HG03342 (cell line): Measurements from ENCODE around the gene FXYD6.

Experiments used
- ATAC-seq: cut with Tn5 transposase; IDR thresholded peaks from one replicate; pipeline ENCODE4 v1.9.1; 2021; ENCODE audit warnings: mild to moderate bottlenecking, moderate library complexity; ENCODE audit not compliant: unreplicated experiment

The FXYD6 gene

DNA sequence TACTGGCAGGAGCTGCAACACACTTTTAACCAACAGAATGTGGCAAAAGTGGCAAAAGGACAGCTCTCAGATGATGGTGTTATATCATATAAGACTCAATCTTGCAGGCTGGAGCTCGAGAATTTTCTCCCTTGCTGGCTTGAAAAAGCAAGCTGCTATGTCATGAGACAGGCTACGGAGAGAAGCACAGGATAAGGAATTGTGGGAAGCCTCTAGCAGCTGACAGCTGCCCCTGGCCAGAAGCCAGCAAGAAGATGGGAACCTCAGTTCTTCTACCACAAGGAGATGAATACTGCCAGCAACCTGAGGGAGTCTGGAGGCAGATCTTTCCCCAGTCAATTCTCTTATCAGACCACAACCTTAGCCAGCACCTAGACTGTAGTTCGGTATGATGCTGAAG is 24.6 kb downstream of the FXYD6 start:
- ATAC-seq: no peak

DNA sequence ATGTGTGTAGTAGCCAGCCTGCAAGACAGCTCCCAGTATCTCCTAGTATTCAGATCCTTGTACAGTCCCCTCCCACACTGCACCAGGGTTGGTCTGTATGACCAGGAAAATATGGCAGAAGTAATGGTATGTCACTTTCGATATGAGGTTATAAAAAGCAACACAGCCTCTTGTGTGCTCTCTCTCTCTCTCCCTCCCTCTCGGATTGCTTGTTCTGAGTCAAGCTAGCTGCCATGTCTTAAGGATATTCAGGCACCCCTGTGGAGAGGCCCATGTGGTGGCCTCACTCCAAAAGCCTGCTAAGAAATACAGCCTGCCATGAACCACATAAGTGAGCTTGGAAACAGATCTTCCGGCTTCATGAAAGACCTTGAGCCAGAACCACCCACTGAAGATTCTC is 25.4 kb downstream of the FXYD6 start:
- ATAC-seq: no peak

DNA sequence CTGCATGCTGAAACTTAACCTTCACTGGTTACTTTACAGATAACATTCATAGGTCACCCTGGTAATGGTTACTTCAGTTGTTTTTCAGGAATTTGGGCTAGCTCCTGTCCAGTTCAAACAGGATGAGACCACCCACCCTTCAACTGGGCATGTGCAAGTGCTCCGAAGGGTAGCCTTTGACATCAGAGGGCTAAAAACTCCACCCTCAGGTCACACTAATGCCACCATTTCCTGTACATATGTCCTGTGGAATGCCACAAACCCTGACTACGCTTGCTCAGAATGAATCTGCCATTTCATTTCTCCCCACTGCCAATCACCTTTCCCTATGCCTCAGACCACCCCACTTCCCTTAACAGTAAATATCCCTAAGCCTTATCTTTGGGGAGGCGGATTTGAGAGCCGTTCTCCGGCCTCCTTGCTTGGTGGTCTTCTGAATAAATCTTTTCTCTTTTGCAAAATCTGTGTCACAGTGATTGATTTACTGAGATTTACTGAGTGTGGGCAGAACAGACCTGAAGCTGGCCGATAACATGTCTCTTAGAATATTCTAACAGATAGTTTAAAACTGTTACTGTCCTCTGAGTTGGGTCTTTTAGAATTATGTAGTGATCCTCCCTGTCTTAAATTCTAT is 26.6 kb downstream of the FXYD6 start:
- no peak for ATAC-seq

DNA sequence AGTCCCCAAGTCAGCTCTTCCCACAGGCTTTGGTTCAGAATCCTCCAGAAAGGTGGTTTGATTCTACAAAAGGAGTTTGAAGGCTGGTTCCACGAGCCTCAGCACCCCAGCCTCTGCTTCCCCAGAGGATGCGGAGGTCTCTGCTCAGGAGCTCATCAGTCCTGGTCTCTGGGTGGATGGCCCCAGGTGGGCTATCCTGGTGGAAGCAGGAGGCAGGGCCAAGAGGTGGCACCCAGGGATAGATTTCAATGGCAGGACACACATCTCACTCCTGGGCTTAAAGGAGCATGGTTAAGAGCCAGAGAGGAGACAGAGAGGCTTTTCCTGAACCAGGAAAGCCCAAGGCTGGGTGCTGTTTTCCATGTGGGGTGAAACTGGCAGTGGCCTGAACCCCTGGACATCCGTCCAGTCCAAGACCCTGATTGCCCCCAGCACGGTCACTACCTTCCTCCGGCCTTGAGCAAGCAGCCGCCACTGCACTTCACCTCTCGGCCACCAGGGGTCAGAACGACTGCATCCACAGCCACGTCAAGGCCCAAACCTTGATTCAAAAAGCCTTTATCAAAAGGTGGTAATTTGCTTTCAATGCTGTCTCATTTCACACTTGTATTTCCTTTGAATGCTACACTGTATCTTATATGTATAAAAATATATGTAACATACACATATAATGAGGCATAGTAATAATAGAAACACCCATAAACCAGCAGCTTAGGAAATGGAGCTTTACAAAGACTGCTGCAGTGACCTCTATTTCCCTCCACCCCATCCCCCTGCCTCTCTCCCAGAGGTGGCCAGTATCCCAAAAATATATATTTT is 32.6 kb downstream of the FXYD6 start:
- no peak for ATAC-seq

DNA sequence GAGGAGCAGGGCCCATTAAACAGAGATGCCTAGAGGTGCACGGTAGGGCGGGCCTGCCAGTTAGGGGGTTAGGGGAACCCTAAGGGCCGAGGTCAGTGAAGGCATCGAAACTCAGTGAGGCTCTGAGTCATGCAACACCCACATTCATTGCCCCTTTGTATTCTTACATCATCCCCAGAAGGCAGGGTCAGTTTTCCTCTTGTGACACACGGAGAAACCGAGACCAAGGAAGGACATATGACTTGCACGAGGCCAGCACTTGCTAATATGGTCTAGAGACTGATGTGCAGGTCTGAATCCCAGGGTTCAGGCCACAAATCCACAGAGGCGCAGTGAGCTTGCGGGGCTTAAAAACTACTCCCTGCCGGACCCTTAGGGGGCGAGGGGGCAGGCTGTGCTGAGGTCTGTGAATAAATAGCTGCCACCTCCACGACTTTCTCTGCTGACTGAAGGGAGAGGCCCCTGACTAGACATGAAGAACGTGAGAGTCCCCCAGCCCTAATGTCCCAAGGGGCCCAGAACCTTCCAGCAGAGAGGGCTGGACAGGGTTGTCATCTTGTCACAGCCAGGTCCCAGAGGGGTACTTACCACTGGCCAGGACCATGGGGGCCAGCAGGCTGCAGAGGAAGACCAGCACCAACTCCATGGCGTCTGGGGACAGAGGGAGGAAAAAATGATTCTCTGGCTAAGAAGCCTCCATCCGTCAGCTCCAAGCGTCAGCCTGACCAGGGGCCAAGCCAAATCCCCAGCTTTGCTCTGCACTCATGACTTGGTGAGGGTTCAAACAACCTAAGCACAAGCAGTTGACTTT is 34.1 kb downstream of the FXYD6 start:
- no peak for ATAC-seq

DNA sequence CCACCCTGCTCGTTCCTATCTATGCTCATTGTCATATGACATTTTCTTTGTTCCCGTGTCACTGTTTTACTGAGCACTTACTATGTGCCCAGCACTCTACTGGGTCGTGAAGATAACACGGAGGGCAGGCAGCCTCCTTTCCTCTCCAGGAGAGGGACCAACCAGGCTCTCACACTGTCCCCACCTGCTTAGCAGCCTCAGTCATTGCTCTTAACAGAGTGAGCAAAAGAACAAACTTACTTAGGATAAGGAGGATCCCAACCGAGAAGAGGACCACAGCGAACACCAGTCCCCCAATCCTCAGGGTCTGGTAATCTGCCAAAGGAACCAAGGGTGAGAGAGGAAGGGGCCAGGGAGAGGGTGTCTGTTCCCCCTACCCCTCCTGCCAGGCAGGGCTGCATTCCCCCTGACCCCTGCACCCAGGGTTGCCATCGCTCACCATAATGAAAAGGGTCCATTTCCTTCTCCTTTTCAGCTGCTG is 34.9 kb downstream of the FXYD6 start:
- ATAC-seq: no peak

DNA sequence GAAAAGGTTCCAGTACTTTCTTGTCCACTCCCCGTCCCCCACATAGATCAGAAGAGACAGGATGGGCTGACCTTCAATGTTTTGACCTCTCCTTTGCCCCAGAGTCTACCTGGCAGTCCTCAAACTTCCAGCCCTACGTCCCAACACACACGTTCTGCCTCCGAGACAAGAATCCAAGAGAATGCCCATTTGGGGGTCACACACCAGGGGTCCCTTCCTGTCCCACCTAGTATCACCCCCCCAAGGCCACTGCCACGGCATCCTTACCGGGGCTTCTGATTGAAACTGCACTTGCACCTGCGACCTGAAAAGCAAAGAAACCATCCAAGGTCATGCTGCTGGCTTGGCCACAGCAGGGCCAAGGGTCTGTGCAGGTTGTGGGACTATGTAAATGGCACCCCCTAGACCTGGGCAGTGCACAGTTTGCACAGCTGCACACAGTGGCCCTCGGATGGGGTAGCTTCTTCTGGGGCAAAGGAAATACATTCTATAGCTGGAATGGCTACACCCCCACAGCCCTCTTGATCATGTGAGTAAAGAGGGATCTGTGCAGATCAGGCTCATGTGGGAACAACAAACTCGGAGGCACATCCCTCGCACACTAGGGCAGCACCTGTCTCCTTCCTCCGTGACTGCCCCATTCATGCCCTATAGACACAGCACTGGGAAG is 35.4 kb downstream of the FXYD6 start:
- ATAC-seq: no peak

DNA sequence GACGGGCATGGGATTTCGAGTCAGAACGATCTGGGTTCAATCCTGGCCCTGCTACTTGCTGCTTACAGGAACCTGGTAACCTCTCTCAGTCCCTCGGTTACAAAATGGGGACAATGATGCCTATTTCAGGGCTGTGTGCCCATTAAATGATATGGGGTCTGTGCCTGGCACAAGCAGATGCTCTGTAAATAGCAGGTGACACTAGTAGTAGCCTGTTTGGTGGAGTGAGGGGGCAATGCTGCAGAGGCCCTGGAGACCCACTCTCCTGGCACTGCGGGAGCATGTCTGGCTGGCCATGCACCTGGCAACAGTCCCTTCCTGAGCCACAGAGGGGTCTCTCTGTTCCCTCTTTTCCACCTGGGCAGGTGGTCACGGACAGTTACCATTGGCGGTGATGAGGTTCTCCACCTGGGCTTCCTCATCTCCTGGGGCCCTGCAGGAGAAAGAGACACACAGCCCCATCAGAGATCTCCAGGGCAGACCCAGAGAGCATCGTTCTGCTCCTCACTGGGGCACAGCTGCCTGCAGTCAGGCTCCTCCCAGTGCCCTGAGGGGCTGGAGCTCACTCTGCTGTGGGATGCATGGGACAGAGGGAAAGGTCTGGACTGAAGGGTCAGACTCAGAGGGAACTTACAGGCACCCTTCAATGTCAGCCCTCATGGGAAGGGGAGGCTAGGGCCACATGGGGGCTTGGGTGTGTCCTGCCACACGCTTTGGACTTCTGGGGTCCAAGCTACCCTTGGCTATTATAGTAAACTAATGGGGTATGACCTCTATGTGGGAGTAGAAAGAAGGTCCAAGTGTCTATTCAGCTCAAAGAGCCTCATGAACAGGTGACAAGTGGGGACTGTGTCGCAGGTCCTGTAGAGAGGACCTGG is 36.3 kb downstream of the FXYD6 start:
- no peak for ATAC-seq

DNA sequence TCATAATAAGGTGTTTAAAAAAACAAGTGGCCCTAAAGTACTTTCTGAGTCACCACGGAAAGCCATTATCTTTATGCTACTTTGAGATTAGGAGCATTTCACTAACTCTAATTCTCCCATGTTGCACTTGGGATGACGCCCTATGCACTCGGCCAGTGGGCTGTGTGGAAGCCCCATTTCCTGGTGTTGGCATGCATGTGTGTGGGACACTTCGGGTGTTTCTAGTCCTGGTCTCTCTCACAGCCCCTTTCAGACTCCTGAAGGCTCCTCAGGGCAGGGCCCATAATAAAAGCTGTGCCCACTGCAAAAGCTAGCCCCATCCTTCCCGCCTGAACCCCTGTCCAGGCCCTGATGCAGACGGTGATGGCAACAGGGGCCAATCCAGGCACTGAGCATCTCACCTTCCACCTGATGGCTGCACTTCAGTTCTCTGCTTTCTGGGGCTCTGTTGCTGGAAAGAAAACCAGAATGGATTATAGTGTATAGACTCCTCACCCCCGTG is 37.0 kb downstream of the FXYD6 start:
- ATAC-seq: no peak

DNA sequence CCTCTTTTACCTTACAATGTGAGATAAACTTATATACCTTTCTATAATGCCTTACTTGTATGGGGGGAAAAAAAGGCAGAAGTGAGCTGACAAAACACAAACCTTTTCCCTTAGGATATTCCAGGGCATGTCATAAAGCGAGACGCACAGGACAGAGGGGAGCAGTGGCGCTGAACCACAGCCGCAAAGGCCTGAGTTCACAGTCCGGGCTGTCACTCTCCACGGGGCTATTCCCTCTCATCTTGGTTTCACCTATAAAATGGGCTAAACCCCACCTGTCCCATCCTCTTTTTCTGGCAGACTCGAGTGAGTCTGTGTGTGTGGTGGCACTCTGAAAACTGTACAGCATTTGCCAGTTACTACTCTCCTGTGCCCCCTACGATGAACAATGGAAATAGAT is 37.6 kb downstream of the FXYD6 start:
- no peak for ATAC-seq

DNA sequence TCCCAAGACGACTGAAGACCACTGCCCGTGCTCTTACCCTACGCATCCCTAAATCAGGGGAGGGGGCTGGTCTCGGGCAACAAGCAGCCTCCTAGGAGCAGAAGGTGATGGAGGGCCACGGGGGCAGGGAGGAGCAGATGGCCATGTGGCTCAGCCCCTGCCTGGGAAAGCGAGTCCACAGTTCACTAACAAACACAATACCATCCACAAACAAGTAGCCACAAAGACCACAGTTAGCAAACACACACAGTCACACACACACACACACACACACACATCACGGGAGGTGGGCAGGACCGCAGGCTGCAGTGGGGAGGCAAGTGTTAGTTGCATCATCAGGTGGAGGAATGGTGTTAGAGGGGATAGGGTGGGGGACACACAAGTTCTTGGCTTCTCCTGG is 38.7 kb downstream of the FXYD6 start:
- ATAC-seq: no peak

DNA sequence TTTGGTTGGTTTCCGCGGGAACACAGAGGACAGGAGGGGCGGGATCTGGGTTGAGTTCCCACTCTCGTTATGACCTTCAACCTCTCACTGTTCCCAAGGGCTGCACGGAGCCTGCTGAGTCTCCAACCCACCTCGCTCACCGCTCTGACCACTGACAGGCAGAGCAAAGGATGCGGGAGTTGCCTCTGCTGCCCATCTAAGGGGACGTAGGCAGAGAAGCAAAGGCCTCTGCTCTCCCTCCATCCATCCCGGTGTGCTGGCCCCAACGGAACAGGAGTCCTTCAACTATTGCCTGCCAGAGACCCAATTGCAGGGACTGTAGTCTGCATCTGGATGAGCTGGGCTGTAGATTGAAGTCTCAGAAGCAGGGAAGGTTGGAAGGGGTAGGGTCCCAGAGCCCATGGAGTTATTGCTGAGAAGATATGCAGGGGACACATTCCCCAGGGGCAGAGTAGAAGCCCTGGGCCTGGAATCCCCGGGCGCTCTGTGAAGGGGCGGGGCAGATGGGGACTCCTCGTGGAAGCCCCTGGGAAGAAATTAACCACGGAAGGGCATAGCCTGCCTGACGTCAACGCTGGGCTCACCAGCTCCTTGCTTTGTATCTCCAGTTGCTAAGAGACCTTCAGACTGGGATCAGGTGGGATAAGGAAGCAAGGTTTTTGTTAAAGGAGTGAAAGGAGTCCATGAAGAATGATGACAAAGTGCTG is 39.2 kb downstream of the FXYD6 start:
- no peak for ATAC-seq

DNA sequence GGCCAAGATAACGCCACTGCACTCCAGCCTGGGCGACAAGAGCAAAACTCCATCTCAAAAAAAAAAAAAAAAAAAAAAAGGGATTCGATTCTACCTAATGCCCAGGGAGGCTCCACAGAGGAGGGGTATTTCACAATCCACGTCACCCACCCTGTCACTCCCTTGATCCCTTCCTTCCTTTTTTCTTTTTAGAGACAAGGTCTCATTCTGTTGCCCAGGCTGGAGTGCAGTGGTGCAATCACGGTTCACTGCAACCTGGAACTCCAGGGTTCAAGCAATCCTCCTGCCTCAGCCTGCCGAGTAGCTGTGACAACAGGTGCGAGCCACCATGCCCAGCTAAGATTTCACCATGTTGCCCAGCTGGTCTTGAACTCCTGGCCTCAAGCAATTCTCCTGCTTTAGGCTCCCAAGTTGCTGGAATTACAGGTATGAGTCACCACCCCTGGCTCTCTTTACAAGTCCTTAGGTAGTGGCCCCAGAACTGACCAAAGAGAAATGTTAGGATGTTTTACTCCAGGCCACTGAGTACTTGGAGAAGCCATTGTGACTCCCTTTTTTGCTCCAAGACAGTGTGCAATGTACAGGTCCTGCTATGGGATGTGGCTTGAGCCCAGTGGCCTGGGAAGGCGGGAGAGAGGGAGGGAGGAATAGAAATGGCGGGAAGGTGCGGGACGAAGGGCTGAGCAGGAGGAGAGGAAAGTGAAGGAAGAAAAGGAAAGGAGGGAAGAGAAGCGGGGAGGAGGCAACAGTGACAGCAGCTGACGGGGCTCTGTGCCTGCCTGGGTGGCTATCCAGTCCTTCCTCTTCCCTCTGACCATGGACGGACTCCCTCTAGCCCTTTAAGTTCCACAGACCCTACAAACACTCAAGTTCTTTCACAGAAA is 40.1 kb downstream of the FXYD6 start:
- no peak for ATAC-seq

DNA sequence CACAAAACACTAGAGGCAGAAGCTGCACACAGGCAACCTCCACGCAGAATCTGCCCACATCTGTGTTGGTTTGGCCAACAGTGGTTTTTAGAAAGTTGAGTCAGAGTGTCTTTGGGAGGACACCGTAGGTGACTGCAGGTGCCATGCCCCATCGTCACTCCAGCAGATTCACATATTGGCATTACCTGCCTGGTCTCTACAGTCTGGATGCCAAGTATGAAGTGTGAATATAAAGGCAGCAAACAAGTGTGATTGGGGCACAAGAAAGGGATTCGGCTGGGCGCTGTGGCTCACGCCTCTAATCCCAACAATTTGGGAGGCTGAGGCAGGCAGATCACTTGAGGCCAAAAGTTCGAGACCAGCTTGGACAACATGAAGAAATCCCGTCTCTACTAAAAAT is 40.9 kb downstream of the FXYD6 start:
- no peak for ATAC-seq

DNA sequence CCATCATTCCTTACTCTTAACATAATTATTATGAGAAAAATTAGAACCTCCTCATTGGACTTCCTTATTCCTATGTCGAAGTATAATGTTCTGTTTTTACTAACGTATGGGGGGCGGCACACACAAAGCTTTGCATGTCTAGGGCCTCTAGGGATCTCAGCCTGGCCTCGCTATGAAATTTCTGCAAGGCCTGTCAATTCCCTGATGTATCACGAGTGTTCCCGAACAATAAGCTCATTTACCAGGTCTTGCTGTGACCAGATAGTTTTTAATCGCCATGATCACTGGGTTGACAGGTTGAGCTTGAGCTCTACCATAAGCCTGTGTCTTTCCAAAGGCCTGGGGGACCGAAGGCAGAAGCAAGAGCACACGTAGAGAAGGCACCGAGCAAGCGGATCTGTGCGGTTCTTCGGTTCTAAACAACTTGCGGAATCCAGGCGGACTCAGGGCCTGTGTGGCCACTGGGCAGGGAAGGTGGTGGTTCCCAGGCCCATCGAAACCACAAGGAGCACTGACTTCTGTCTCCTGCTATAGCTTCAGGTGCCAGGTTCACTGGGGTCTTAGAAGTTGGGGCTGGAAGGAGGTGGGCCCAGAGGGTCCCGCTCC is 41.5 kb downstream of the FXYD6 start:
- ATAC-seq: no peak

DNA sequence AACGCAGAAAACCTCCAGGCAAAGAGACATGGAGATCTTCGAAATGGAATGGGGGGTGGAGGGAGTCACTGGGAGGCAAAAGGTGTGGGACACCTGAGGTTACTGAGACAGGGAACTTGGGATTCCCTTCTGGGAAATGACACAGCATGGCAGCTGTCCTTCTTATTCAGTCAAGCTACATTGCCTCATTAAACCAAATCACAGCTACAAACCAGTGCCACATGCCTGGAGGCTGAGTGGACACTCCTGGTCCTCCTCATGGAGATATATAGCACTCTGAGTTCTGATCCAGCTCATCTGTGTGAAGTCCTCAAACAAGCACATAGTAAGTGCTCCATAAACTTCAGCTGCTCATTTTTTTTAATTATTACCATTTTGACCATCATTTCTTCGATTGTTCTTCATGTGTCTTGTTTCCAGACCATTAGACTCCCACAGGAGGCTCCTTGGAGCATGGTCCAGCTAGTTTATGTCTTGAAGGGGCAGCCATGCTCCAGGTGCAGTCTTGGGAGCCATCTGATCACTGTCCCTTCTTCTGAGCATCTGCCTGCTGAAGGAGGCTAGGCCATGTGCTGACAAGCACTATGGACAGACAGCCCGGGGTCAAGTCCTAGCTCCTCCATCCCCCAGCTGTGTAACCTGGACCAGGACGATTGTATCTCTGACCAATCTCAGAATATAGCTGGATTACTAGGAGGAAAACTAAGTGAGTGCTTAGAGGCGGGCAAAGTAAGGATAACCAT is 42.2 kb downstream of the FXYD6 start:
- no peak for ATAC-seq

DNA sequence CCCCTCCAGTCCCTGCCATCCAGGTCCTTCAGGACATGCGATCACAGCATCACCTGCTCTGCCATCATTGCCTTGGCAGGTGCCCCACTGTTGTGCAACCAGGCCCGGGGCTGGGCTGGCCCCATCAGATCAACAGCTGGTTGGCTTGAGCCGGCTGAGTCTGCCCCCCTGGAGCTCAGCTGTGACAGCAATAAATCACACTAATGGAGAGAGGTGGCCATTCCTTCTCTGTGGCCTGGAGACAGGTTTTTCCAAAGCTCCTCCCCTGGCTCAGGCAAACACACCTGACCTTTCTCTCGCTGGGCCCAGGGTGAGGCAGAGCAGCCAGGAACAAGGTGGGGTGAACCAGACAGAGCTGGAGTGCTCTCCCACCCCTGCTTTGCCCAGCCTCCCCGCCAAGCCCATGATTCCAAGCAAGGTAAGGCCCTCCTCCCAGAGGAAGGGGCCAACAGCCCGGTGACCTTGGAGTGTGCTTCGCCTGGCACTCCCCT is 43.0 kb downstream of the FXYD6 start:
- ATAC-seq: no peak
